ENCODE results near the gene FARP1.

The FARP1 gene

GRCh38 chr13:98289339-98289945 is 146.5 kb downstream of the FARP1 start:
- DNase-seq: no peak

- DNase-seq: no peak
These were observed 147.4 kb downstream of the FARP1 start for GRCh38 chr13:98290261-98290660.

GRCh38 chr13:98291658-98292057 is 148.8 kb downstream of the FARP1 start:
- no peak for DNase-seq

GRCh38 chr13:98293103-98293502 is 150.2 kb downstream of the FARP1 start:
- DNase-seq: no peak

- no peak for DNase-seq
These were observed 150.8 kb downstream of the FARP1 start for GRCh38 chr13:98293570-98294142.

- no peak for DNase-seq
These were observed 152.5 kb downstream of the FARP1 start for GRCh38 chr13:98295371-98295770.

- DNase-seq: no peak
These were observed 154.2 kb downstream of the FARP1 start for GRCh38 chr13:98297051-98297450.

- no peak for DNase-seq
These were observed 154.9 kb downstream of the FARP1 start for GRCh38 chr13:98297745-98298144.

GRCh38 chr13:98298599-98298998 is 155.7 kb downstream of the FARP1 start:
- no peak for DNase-seq

- DNase-seq: no peak
These were observed 156.5 kb downstream of the FARP1 start for GRCh38 chr13:98299235-98299965.

- no peak for DNase-seq
These were observed 157.1 kb downstream of the FARP1 start for GRCh38 chr13:98299966-98300350.

- DNase-seq: no peak
These were observed 158.2 kb downstream of the FARP1 start for GRCh38 chr13:98300956-98301641.

- DNase-seq: no peak
These were observed 158.8 kb downstream of the FARP1 start for GRCh38 chr13:98301721-98302120.

- DNase-seq: no peak
These were observed 161.0 kb downstream of the FARP1 start for GRCh38 chr13:98303858-98304257.

GRCh38 chr13:98305670-98306069 is 162.8 kb downstream of the FARP1 start:
- DNase-seq: no peak

GRCh38 chr13:98307463-98308085 is 164.7 kb downstream of the FARP1 start:
- DNase-seq: no peak

- no peak for DNase-seq
These were observed 165.4 kb downstream of the FARP1 start for GRCh38 chr13:98308086-98308911.

- DNase-seq: no peak
These were observed 166.9 kb downstream of the FARP1 start for GRCh38 chr13:98309569-98310335.

GRCh38 chr13:98310485-98311199 is 167.7 kb downstream of the FARP1 start:
- no peak for DNase-seq

GRCh38 chr13:98311200-98311548 is 168.3 kb downstream of the FARP1 start:
- DNase-seq: no peak

- no peak for DNase-seq
These were observed 169.7 kb downstream of the FARP1 start for GRCh38 chr13:98312606-98313005.
